ENCODE results near the gene URB1. TPM values are rescaled to one million over a fixed set of nuclear protein-coding genes. Genes with fewer than 3 reads are reported as not detected.

URB1 gene
- total and polyA plus RNA-seq, 2 donors (not counting 3 experiments of a cell fraction or from before 2014, with no cell fraction given): 8.0 to 27.3 TPM

DNA sequence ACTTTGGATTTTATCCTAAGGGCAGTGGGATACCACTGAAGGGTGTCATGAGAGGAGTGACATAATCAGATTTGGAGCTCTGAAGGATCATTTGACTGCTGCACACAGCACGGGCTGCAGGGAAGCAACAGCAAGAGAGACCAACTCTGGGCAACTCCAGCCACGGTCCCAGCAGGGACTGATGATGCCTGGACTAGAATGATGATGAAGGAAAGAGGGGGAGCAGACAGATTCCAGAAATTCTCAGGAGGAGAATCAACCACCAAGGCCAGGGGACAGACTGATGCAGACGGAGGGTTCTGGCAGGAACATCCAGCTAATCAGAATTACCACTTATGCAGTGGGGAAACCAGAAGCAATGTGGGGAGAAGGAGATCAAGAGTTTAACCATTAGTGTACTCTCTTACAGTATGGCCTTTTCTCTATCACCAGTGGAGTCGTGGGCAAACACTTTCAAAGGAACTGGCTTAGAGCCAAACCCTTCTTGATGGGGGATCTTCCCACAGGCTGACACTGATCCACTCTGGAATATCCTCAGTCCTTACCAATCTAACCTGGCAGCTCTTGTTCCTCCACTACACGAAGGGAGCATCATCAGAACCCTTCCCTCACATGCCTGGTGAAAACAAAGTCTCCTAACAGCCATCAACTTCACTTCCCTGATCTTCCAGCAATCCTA lies 3.3 kb downstream of the URB1 start:
- POLR2A ChIA-PET: interaction anchor here (0.6 kb wide), 1 partner anchor 14 kb away, joined by 4 read pairs; no protein-coding TSS in a partner anchor
- Histone ChIP-seq H2AFZ (ENCODE audit: low read depth, low read length) (no peak overlapping the region), H3K27ac (ENCODE audit: insufficient read depth, low read depth, low read length) (no peak overlapping the region), H3K4me2 (ENCODE audit: insufficient read depth, low read length) (no peak overlapping the region), H3K9ac (replicated peaks; ENCODE audit: extremely low read depth, insufficient read depth, low read length) (no peak overlapping the region), H3K79me2 (ENCODE audit: control insufficient read depth, insufficient read depth, low read length) (peaks cover 66% of the 10 kb centered on the region), H3K27me3 (ENCODE audit: control insufficient read depth in 2 of 2, insufficient read depth in 2 of 2, low read length in 2 of 2) (no peaks in the 10 kb centered on the region), H3K9me3 (replicated peaks; ENCODE audit: control insufficient read depth, insufficient read depth, low read length) (no peaks in the 10 kb centered on the region), H3K4me1 (ENCODE audit: control insufficient read depth, extremely low read depth, insufficient read depth, low read length) (peaks cover 21% of the 10 kb centered on the region), H3K36me3 (ENCODE audit: control insufficient read depth in 2 of 2, extremely low read depth in 1 of 2, insufficient read depth in 2 of 2, low read length in 2 of 2) (no peaks in the 10 kb centered on the region), H4K20me1 (replicated peaks; ENCODE audit: control insufficient read depth, extremely low read depth, insufficient read depth, low read length) (no peaks in the 10 kb centered on the region), H3K9me1 (replicated peaks; ENCODE audit: control insufficient read depth, extremely low read depth, insufficient read depth, low read length) (no peaks in the 10 kb centered on the region), H3K4me3 (replicated peaks in 1 of 3; ENCODE audit: insufficient read depth in 1 of 3, low read depth in 1 of 3, low read length in 3 of 3) (no peak overlapping the region)
- CTCF ChIA-PET: no interaction called here
- FAIRE-seq (no peak), DNase-seq (ENCODE audit: low read depth, low spot score) (no peak)
- intact Hi-C loops (cut with micrococcal nuclease) (no loop called here), dilution Hi-C loops (cut with MboI; ENCODE audit: extremely low pct_ligation_motif_present, low sequenced_read_pairs) (no loop called here)
- TF ChIP-seq FOS (IDR thresholded peaks at IDR 0.05; ENCODE audit: borderline replicate concordance, insufficient read depth, low read length) (no peak), EZH2 (IDR thresholded peaks at IDR 0.05; ENCODE audit: borderline replicate concordance, low read depth, low read length, severe bottlenecking) (no peak), GATA2 (IDR thresholded peaks at IDR 0.05; ENCODE audit: insufficient read depth, insufficient read length, low read depth, low read length) (no peak)
- TF ChIP-seq, protein P1, sequence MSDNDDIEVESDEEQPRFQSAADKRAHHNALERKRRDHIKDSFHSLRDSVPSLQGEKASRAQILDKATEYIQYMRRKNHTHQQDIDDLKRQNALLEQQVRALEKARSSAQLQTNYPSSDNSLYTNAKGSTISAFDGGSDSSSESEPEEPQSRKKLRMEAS (IDR thresholded peaks at IDR 0.05; ENCODE audit: insufficient read depth, insufficient read length): no peak
- no TSS peak for BruUV-seq (replicated peaks)

DNA sequence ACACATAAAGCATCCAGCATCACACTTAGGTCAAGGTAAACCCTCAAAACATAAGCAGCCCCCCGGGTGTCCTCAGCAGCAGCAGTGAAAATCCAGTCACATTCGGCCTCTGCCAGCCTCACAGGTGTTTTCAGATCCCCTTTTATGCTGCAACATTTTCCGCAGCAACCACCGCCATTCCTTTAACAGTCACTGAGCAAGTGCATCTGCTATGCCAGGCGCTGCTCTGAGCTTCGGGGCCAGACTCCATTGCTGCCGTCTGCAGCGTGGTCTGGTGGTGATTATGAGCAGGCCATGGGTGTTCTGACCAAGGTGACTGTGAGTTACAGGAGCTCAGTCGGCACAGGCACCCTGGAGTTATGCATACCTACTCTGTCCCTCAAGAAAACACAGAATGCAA lies 4.5 kb downstream of the URB1 start:
- Histone ChIP-seq H3K4me2 (ENCODE audit: insufficient read depth, low read length) (no peak overlapping the region), H3K4me1 (ENCODE audit: control insufficient read depth, extremely low read depth, insufficient read depth, low read length) (peaks cover 17% of the 10 kb centered on the region), H3K9ac (replicated peaks; ENCODE audit: extremely low read depth, insufficient read depth, low read length) (no peak overlapping the region), H3K4me3 (replicated peaks in 1 of 3; ENCODE audit: insufficient read depth in 1 of 3, low read depth in 1 of 3, low read length in 3 of 3) (no peak overlapping the region), H3K27ac (ENCODE audit: insufficient read depth, low read depth, low read length) (no peak overlapping the region), H3K27me3 (ENCODE audit: control insufficient read depth in 2 of 2, insufficient read depth in 2 of 2, low read length in 2 of 2) (no peaks in the 10 kb centered on the region), H3K9me1 (replicated peaks; ENCODE audit: control insufficient read depth, extremely low read depth, insufficient read depth, low read length) (no peaks in the 10 kb centered on the region), H3K79me2 (ENCODE audit: control insufficient read depth, insufficient read depth, low read length) (peaks cover 68% of the 10 kb centered on the region), H4K20me1 (replicated peaks; ENCODE audit: control insufficient read depth, extremely low read depth, insufficient read depth, low read length) (no peaks in the 10 kb centered on the region), H2AFZ (ENCODE audit: low read depth, low read length) (no peak overlapping the region), H3K9me3 (replicated peaks; ENCODE audit: control insufficient read depth, insufficient read depth, low read length) (no peaks in the 10 kb centered on the region), H3K36me3 (ENCODE audit: control insufficient read depth in 2 of 2, extremely low read depth in 1 of 2, insufficient read depth in 2 of 2, low read length in 2 of 2) (peaks cover 8% of the 10 kb centered on the region in 2 experiments)
- CTCF ChIA-PET: interaction anchor here (0.8 kb wide), 1 partner anchor 213 kb away, joined by 4 read pairs; no protein-coding TSS in a partner anchor
- DNase-seq (ENCODE audit: low read depth, low spot score): no peak
- BruUV-seq (replicated peaks): no TSS peak
- no peak for FAIRE-seq
- POLR2A ChIA-PET: no interaction called here
- intact Hi-C loops (cut with micrococcal nuclease): no loop called here
- TF ChIP-seq EZH2 (IDR thresholded peaks at IDR 0.05; ENCODE audit: borderline replicate concordance, low read depth, low read length, severe bottlenecking): no peak
- TF ChIP-seq POLR2A (IDR thresholded peaks at IDR 0.05; ENCODE audit: low read depth, low read length): no peak
- no peak for TF ChIP-seq POLR2AphosphoS5 (IDR thresholded peaks at IDR 0.05; ENCODE audit: insufficient read depth, low read depth, low read length)
- TF ChIP-seq FOS (IDR thresholded peaks at IDR 0.05; ENCODE audit: borderline replicate concordance, insufficient read depth, low read length): no peak
- no peak for TF ChIP-seq GATA2 (IDR thresholded peaks at IDR 0.05; ENCODE audit: insufficient read depth, insufficient read length, low read depth, low read length)
- TF ChIP-seq JUN (IDR thresholded peaks at IDR 0.05; ENCODE audit: borderline replicate concordance, insufficient read depth, insufficient read length, low read depth): no peak
- TF ChIP-seq, protein P1 (IDR thresholded peaks at IDR 0.05; ENCODE audit: insufficient read depth, insufficient read length): no peak
- TF ChIP-seq, protein P2, sequence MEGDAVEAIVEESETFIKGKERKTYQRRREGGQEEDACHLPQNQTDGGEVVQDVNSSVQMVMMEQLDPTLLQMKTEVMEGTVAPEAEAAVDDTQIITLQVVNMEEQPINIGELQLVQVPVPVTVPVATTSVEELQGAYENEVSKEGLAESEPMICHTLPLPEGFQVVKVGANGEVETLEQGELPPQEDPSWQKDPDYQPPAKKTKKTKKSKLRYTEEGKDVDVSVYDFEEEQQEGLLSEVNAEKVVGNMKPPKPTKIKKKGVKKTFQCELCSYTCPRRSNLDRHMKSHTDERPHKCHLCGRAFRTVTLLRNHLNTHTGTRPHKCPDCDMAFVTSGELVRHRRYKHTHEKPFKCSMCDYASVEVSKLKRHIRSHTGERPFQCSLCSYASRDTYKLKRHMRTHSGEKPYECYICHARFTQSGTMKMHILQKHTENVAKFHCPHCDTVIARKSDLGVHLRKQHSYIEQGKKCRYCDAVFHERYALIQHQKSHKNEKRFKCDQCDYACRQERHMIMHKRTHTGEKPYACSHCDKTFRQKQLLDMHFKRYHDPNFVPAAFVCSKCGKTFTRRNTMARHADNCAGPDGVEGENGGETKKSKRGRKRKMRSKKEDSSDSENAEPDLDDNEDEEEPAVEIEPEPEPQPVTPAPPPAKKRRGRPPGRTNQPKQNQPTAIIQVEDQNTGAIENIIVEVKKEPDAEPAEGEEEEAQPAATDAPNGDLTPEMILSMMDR (IDR thresholded peaks at IDR 0.05; ENCODE audit: extremely low read depth in 1 of 2, insufficient read depth in 1 of 2, low read depth in 1 of 2, low read length in 2 of 2): no peak
- no peak for TF ChIP-seq MYC (IDR thresholded peaks at IDR 0.05; ENCODE audit: low read depth, low read length)
- dilution Hi-C loops (cut with MboI; ENCODE audit: extremely low pct_ligation_motif_present, low sequenced_read_pairs): no loop called here

Data from endothelial cell of umbilical vein (primary cell).